GM21515 (cell line): ENCODE measurements around the gene CELF2.

Source experiments
- ATAC-seq: cut with Tn5 transposase; IDR thresholded peaks from one replicate; pipeline ENCODE4 v1.9.1; 2021; ENCODE audit not compliant: unreplicated experiment

CELF2 gene

DNA sequence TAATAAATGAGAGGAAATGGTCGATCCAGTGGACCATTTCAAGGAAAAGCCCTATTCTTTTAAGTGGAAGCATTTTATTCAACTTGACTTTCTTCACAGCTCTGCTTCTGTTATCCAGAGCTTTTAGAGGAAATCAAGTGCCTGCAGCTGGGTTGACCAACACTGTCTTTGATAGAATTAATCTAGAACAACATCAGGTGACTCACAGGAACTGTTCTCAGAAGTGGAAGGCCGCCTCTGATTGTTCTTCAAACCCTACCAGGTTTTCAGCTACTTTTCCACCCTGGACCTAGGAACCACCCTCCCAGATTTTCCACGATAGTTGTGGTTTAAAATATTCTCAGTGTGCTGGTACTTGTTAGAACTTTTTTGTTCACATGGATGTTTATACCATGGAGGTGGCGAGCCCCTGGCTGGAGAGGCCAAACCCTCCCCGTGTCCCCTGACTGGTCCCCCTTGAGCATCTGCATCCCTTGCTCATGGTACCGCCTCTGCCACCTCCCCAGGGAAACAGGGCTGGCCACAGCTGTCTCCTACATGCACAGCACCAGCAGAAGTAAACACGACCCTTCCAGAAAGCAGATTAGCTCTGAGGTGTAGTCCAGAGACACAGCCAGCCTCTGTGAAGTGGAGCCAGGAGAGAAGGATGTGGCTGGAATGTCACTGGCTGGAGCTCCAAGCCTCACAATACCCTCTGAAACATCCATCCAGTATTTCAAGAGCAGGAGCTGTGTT is 300.4 kb downstream of the CELF2 start:
- no peak for ATAC-seq

DNA sequence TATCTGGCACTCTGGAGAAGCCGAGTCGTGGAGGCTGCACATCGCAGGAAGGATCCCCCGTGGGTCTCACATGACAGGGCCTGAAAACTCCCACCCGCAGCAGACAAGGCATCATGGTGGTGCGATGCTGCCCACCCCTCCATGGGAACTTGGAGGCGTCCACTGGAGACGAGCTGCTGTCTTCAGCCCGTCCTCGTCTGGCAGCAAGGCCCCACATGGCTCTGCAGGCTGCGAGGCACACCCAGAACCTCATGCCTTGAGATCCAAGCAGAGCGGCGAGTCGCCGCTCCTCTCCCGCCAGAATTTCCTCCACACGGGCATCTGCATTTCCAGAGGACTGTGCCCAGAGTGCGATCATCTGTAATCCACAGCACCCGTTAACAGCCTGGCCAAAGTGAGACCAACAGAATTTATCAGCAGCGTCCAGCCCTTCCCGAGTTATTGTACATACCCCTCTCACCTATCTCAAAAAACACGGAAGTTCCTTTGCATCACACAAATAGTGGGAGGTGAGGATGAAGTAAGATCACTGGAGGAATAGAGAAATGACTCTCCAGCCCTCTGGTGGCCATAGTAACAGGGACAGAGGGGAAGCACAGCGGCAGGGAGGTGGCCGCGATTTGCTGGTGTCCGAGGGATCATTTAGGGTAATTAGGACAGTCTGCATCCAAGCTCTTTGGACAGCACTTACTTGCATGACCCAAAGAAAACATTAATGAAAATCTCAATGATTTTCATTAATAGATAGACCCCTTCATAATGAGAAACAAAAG is 301.3 kb downstream of the CELF2 start:
- ATAC-seq, result no peak

DNA sequence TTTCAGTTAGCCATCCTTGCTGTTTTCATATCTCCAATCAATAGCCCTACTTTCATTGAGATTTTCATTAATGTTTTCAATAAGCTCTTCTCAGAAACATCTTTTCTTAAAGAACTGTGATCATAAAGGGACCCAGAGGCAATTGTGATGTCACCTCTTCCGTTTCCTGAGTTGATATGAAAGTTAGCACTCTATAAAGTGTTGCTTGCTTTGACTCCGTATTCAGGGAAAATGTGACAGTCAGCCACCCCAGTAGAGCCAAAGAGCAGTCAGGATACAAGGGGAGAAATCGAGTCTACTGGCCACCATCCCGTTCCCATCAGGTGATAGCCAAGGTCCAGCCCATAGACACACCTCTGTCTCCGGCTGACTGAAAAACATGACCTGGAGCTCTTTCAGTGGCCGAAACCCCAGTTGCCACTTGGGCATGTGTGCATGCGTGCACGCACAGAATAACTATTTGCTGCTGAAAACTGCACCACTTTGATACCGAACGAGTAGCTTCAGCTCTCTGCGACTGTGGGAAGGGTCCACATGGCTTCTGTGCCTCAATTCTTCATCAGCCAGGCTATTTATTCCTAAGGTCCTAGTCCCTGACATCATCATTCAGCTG is 302.4 kb downstream of the CELF2 start:
- ATAC-seq, result no peak

DNA sequence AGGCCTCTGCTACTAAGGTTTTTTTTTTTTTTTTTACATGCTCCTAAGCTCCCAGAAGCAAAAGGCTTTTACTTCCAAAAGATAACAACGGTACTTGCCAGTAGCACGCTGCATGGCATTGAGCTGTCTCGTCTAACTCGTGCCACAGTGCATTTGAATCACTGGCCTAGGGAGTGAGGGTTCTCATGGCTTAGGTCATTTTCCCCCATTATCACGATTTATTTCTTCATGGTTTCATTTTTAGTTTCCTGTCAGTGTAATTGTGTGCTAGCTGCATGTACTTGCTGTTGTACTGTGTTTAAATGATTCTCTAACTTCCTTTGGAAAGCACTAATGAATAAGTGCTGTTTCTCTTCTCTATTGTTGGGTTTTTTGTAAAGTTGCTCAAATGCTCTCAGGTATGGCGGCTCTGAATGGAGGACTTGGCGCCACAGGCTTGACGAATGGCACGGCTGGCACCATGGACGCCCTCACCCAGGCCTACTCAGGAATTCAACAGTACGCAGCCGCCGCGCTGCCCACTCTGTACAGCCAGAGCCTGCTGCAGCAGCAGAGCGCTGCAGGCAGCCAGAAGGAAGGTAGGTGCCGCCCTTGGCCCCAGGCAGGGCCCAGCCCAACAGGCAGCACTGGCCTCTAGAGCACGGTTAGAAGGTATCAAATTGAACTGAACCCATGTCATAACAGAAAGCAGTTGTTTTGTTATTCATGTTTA is 303.3 kb downstream of the CELF2 start:
- no peak for ATAC-seq

DNA sequence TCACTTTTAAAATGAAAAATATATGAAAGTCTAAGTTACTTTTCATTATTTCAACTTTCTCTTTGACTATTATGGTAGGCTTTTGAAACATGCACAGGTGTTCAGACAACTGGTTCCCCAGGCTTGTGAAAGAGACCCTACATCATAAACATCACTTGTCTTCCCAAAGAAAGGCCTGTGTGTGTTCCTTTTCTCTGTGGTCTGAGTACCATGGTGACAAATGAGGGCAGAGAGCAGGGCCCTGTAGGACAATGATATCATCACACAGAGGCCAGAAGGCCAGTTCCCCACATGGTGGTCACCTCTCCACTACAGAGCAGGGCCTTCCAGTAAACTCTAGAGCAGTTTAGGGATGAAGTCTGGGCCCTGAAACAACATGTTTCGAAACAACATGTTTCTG is 305.0 kb downstream of the CELF2 start:
- ATAC-seq, result no peak

DNA sequence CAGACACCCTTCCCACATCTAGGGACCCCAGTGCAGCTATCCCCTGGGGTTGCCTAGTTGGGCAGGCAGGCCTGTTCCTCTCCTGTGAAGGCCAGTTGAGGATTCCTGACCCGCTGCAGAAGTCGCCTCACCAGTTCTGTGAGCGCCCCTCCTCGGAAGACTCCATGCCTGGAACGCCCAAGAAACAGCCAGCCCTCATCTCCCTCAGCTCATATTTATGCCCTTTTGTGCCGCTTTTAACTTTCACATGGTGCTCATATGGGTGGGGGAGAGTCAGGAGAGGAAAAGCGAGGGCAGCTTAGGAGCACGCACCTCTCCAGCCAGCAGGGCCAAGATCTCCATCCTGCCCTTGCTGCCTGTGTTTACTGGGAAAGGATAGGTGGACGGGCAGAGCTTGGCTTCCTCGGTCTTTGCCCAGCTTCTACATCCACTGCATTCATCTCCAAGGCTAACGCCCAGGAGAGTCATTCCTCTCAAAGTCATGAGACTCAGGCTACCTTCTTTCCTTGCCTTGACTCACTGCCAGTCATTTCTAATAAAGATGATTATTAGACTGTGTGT is 307.2 kb downstream of the CELF2 start:
- ATAC-seq, result no peak

DNA sequence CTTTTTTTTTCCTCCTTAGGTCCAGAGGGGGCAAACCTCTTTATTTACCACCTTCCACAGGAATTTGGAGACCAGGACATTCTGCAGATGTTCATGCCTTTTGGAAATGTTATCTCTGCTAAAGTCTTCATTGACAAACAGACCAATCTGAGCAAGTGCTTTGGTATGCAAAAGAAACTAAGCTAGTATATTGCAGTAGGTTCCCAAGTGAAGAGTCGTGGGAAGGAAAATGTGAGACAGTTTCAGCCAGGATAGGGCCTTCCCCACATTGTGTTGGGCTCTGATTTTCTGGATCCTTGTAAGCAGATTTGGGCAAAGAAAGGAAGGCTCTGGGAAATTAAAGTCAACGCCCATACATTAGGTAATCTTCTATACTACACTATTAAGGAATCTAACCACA is 308.1 kb downstream of the CELF2 start:
- no peak for ATAC-seq

DNA sequence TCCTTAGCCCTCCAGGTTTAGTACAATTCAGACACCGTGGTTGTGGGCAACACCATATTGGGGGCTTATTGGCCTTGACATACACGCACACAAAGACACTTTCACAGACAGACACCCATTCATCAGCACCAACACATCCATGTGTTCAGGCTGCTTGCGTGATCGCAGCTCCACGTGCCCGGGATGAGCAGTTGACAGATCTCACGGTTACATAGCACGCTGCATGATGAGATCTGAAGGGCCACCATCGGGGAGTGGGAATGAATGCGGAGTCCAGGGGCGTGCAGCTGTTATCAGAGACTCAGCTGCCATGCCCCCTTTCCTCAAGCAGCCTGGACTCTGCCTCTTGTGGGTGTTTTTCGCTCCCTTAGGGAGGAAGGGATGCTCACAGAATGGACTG is 308.6 kb downstream of the CELF2 start:
- ATAC-seq, result no peak

DNA sequence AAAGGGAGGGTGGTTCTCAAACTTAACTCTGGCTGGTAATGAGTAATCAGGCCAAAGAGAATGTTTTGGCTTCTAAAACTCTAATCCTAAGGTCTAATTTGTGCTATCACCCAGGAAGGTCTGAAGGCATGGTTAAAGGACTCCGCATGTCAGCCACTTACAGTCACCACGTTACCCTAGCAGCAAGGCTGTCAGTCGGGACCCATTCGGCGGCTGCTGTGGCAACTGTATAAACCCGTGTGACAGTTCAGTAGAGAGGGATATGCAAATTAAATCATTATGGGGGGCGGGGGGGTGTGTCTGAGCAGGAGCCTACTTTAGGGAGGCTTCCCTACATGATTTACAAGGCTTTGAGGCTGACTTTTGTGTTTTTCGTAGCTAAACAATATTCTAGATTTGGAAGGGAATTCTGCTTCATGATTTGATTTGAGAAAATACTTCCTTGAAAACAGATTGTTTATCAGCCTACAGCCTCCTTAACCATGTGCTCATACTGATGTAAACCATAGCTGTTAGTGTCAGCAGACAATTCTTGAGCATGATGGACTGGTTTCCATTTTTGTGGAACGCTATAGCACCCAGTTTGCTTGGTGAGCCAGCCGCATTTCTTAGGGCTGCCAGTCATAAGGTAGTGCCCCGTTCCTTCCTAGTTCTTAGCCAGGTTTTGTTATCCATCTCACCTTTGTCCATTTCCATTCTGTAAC is 309.4 kb downstream of the CELF2 start:
- ATAC-seq, result no peak

DNA sequence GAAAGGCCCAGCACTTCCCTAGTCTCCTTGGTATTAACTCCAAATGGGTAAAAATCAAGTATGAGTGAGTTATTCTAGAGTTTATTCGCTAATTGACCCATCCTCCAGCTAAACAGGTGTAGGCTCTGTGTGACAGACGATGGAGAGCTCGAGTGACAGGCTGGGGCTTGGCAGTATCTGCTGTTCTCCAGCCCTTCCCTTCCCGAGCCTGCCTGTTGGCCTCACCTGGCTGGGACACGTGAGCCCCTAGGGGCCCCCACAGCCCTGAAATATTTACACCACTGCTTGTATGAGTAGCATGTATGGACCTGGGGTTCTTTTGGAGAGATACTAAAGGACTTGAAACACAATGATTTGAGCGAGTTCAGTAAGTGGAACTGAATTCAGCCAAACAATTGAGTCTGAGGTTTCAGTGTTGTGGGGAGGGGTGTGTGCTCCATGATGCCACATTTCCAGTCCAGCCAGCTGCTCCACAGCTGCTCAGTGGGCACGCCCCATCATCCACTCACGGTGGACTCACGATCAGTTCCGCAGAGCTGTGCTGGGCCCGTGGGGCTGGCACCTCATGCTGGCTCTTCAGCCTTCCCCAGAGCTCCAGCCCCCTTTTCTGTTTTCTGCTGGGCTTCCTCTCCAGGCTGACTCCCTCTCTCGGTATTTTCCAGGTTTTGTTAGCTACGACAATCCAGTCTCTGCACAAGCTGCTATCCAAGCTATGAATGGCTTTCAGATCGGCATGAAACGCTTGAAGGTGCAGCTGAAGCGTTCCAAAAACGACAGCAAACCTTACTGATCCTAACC is 310.8 kb downstream of the CELF2 start:
- ATAC-seq, result no peak

DNA sequence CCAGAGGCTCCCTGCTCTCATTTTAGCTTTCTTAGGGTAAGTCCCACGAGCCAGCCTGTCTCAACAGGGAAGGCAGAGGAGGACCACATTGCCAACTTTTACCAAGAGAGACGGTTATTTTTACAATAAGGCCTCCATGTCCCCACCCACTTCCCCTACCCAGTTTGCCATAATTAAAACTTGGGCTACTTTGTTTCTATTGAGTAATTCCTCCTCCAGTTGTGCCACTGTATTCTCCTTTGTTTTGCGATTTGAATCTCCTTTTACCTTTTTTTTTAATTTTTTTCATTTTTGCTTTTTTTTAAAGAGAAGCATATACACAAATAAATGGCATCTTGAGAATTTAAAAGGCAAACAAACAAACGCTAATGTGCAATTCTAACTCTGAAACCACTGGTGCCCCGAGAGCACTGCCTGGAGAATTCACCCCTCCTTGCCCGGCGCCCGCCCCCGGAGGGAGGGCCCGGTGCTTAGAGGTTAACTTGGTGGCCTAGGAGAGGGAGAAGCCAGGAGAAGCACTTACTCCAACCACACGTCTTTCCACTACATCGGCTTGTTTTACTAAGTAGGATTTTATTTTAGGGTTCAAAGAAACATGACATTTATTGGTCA is 311.5 kb downstream of the CELF2 start:
- ATAC-seq, result no peak

DNA sequence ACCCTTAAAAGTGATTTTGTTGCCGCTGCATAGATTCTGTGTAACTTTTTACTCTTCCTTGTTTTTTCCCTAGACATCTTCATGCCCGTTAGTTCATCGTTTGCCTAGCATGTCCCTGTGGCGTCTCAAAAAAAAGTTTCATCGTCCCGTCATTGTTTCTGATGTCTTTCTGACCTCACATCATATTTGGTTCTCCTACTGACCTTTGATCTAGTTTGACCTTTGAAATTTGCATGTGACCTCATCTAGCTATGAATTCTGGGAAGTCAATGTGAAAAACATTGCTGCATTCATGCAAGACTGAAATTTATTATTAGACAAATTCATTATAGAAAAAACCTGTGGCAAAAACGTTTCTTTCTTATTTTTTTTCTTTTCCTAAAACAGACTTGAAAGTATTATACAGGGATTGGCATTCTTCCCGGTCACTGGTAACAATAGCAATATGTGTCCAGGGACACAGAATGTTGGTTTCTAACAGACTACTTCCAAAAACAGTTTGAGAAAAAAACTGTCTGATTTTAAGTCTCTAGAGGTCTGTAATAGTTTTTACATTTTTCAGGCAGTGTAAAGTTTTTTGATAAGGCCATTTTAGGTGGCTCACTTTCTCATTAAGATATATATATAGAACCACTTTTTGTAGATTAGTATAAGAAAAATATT is 312.8 kb downstream of the CELF2 start:
- no peak for ATAC-seq

DNA sequence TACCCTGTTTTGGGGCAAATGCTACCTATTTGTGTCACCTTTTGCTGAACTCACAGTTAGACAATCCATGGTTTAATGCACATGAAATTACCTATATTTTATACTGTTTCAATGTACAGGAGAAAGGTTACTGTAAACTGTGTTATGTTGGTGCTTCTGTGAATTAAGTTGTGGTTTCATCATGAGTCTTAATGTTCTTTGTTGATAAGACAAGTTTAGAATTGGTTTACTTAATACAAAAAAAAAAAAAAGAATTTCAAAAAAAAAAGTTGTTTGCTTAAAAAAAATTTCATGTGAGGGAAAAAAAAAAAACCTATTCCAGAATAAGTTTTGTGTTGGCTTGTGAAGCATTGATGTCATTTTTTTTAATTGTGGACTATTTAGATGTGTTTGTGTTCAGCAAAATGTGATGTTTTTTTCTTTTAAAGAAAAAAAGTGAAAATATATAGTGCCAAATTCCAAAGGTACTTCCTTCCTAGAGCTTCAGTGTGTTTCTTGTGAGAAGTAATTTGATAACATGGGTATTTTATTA is 313.4 kb downstream of the CELF2 start:
- no peak for ATAC-seq

DNA sequence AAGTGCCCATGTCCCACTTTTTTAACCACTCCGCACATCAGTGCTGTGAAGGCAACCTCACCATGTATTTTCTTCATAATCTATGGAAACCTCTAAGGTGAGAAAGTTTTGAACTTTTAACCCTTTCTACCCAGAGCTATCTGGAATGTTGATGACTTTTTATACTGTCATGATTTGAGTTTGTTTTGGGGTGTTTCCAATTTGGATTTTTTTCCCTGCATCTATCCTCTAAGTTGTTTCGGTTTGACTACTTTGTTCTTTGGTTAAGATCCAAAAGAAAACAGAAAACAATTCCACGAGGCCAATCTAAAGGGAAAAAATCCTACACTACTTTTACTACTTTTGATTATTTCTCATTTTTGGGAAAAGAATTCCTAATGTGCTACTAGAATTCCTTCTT is 314.1 kb downstream of the CELF2 start:
- ATAC-seq, result no peak

DNA sequence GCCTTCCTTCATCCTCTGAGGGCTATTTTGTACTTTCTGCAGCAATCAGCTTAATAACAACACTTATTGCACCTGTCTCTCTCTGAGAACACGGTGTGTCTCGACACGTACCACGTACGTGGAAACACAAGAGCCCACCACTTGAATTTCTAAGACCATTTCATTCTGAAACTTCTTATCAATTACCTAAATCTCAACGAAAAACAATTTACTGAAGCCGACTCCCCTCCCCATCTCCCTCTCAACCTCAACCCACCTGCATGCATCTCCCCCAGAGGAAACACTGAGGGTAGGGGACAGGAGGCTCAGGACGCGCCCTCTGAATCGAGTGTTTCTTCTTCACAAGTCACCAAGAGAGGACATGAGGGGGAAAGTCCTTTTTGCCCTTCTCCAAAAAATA is 315.2 kb downstream of the CELF2 start:
- ATAC-seq, result no peak

DNA sequence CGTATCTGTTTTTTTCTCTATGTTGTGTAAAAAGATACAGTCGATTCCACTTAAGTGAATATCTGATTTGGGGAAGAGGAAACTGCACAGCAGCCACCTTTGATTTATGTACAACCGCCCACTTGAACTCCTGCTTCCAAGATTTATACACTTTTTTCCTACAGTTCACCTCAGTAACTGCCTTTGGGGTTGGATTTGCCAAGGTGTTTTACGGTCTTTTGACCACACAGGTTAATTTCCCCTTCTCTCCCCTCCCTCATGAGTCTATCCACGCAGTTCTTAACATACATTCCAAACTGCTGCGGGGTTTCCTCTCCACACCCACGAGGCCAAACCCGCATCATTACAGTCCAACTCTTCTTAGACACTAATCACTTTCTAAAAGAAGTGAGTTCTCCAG is 316.8 kb downstream of the CELF2 start:
- ATAC-seq, result no peak

DNA sequence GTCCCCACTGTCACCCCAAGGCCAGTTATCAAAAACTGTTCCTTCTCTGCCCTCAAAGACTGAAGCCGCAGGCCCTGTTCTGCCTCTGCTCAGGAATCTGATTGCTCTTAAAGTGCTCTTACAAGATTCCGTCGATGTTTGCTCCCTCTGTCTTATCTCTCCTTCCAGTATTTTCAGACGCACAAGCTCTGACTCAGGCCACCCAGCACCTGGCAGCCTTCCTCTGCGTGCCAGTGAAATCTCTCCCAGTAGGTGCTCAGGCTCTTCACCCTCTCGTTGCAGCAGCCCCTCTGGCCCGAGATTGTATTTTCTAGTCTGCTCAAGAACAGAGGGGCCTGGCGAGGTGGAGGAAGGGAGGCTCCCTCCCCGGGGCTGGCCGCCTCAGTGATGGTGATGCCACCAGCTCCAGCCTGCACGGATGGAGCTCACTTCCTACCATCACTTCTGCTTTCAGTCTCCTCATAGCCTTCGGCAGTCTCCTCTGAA is 317.5 kb downstream of the CELF2 start:
- no peak for ATAC-seq

DNA sequence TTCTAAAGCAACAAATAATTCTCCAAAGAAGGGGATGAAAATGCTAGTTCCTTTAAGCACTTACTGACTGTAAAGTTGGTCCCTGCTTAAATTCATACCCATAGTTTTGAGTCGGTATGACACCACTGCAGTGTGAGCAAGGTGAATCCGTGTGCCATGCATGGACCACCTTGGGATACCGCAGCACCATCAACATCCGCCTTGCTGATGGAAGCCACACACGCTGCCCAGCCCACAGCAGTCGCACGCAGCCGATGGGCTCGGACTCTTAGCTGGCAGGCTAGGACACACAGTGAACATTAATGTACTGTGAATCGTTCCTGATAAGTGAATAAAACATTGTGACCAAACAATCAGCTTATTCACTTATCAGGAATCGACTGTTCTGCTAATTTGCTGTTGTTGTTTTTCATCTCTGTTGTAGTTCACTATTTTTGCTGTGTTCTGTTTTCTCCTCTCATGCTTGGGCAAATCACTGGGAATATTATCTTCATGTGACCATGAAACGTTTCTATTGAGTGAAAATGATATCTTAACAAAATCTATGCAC is 318.3 kb downstream of the CELF2 start:
- no peak for ATAC-seq
